ENCODE data around the gene FOCAD.
A peak's percentile ranks its signal among the peaks of the same experiment; 100 is the strongest.
"Not testable (repeated sequence)": the region's sequence is repeated elsewhere in the genome, so short reads cannot be mapped to it uniquely, and the experiment has no call there.

The FOCAD gene, protein sequence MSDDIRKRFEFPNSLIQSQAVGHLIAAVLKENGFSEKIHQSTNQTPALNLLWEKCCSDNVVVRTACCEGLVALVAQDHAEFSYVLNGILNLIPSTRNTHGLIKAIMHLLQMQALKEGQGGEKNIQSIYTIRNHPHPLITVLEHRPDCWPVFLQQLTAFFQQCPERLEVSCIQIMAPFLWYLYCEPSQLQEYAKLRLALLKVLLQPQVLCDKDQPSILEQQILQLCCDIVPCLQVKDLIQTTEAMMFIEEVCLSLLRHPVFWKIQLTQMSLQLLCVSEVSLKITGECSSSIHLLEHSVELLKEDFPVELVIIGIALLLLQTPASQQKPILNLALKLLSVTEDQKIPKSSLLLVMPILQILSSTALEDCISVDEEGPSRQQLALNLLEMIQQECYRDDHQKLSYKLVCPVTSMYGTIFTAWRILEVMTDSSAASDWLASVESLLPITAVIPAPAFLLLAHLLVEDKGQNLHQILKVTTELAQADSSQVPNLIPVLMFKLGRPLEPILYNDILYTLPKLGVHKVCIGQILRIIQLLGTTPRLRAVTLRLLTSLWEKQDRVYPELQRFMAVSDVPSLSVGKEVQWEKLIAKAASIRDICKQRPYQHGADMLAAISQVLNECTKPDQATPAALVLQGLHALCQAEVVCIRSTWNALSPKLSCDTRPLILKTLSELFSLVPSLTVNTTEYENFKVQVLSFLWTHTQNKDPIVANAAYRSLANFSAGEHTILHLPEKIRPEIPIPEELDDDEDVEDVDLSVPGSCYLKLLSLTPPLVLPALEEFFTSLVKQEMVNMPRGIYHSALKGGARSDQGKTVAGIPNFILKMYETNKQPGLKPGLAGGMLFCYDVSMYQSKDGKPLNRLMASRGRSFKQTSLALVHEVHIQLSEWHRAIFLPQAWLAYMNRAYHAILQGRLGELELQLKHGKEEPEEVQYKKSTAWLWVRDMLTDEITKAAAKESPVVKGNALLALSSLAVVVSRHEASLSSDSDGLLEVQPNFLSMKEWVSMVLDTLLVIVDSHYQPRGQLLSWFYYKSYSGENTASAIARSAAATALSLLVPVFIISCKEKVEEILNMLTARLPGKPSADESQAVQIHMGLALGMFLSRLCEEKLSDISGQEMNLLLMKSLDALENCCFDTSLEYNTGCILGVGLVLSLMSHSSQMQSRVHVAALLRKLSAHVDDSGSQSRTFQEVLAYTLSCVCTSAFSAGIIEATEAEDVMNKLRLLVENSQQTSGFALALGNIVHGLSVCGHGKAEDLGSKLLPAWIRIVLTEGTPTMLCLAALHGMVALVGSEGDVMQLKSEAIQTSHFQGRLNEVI (N-terminal part only)

DNA sequence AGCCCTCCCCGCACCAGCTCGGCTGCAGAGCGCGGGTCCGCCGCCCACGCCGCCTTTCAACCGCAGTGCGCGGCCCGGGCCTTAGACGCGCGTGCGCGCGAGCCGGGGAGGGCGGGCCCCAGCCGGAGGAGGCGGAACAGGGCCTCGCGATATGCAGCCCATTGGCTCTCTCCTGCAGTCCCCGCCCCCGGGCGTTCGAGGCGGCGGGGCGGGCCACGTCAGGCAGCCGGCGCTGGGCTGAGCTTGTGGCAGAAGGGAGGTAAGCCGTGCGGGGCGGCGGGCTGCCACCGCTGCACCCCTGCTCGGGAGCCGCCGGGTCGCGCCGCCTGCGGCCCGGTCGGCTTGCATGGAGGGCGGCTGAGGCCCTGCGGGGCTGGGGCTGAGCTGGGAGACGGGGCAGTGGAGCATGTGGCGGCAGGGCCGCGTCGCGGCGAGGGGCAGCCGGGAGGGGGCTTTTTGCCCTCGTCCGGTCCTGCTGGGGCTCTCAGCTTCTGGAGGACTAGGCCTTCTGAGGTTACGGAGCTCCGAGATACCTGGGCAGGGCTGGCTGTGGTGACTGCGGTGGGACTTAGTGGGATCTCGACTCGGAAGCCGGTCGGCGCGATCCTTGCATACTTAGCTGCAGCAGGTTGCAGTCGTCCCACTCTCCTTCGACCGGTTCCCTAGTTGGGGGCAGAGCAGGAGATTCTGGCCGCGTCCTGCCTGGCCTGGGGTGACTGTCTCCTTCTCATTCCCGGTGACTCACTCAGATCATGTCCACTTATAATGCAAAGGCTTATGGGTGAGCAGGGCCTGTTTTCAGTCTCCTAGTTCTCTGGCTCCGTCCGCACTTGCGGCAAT, at the start of gene FOCAD:
Gene FOCAD, plus strand, starts transcription at position 225 of the 840 bp plus-strand sequence. CDS start 31,095 bp downstream, outside the sequence.
- peak; percentile 99 for DNase-seq (ENCODE audit: low spot score)

DNA sequence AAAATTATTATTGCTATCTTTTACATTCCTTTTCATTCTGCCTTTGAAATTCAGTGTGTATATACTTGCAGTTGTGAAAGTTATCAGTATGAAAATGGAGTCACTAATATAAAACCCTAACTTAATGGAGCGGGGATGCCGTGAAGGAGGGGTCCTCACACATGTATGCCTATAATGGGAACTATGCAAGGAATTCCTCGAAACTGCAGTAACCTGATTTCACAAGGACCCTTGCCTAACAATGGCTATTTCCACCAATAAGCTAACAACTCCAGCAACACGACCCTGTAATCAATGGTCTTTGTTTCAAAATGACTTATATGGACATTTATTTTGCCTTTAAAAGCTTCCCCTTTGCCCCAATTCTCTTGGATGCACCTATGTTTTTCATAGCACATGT, 49.2 kb upstream of the FOCAD start:
- no peak for DNase-seq (ENCODE audit: low spot score)

DNA sequence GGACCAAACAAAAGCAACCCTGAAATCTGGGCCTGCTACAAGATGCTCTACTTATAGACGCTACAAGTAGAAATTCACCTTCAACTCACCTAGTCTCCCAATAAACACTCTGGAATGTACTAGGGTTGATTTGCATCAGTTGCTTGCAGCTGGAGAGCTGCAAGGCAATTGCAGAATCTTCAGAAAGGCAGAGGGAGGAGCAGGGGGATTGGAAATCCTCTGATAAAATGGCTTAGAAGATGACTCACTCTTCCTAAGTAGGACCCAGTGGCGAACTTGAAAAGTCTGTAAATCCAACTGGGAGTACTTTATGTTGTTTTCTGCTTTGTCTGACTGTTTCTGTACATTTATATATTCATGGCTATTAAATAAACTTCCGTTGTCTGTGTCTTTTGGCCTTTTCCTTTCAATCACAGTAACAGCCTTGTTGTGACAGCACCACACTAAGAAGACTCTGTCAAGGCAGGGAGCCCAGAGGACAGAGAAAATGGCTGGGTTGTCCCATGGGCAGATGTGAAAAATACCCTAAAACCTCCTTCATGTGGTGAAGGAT, 47.1 kb upstream of the FOCAD start:
- no peak for DNase-seq (ENCODE audit: low spot score)

DNA sequence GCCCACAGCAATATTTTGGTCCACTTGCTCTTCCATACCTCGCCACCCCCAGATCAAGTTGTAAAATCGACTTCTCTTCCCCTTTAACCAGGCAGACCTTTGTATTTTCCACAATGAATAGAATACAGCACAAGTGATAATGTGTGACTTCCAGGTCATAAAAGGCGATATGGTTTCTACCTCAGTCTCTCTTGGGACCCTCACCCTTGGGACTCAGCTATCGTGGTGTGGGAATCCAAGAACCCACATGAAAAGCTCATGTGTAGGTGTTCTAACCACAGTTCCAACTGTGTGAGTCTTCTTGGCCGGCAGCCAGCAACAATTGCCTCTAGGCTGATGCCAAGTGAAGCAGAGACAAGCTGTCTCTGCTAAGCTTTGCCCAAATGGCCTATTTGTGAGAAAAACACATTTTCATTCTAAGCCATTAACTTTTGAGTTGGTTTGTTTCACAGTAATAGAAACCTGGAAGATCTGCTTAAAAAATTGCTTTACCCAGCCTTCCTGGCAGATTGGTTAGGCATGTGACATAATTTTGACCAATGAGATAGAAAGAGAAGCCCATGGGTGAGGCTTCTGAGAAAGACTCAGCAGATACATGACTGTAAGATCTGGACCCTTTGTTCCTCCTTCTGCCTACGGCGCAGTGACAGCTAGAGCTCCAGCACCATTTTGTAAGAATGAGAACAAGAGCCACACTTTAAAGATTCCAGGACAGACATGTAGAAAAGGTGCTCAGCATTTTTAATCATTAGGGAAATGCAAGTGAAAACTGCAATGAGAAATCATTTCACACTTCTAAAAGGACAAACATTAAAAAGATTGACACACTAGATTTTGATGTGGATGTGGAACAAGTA, 43.5 kb upstream of the FOCAD start:
- no peak for DNase-seq (ENCODE audit: low spot score)

DNA sequence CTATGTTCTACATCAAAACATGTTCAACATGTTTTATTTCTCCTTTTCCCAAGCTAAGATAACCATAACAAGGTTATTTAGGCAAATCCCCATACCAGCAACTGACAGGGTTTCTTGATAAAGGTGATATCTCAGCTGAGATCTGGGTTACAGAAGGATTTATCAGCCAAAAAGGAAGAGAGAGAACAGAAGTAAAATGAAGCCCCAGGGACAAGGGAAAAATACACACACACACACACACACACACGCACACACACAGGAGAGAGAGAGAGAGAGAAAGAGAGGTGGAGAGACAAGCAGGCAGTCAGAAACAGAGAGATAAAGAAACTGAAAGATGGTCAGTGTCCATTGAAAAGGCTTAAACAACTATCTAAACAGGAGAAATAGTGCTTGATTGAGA, 42.0 kb upstream of the FOCAD start:
- DNase-seq (ENCODE audit: low spot score), result no peak

DNA sequence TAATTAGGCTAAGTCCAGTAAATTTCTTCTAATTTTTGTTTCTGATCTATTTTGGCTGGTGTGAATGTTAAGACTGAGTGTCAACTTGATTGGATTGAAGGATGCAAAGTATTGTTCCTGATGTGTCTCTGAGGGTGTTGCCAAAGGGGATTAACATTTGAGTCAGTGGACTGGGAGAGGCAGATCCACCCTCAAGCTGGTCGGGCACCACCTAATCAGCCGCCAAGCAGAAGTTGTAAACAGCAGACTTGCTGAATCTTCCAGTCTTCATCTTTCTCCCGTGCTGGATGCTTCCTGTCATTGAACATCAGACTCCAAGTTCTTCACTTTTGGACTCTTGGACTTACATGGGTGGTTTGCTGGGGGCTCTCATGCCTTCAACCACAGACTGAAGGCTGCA, 40.4 kb upstream of the FOCAD start:
- no peak for DNase-seq (ENCODE audit: low spot score)

DNA sequence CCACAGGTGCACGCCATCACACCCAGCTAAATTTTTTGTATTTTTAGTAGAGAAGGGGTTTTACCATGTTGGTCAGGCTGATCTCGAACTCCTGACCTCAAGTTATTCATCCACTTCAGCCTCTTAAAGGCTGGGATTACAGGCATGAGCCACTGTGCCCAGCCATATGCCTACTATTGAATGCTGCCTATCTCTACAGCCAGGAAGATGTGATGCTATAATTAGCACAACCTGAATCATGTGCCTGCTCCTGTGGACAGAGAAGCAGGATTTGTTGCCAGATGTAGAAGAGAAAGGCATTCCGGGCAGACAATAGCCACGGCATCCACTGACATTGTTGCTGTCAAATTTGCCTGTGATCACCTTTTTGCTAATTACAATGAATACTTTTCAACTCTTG, 37.4 kb upstream of the FOCAD start:
- no peak for DNase-seq (ENCODE audit: low spot score)

DNA sequence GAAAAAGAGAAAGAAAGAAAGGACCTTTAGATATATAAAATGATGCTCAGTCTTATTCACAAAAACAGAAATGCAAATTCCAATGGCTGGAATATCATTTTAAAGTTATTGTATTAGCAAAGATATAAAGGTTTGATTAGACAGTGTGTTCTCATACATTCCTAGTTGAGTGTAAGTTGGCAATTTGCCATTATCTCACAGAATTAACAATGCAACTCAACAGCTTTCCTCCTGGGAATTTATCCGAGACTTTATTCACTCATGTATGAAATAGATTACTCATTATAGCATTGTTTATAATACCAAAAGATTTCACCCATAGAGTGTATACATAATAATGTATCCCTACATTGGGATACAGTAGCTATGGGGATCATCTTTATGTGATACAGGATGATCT, 34.7 kb upstream of the FOCAD start:
- no peak for DNase-seq (ENCODE audit: low spot score)

DNA sequence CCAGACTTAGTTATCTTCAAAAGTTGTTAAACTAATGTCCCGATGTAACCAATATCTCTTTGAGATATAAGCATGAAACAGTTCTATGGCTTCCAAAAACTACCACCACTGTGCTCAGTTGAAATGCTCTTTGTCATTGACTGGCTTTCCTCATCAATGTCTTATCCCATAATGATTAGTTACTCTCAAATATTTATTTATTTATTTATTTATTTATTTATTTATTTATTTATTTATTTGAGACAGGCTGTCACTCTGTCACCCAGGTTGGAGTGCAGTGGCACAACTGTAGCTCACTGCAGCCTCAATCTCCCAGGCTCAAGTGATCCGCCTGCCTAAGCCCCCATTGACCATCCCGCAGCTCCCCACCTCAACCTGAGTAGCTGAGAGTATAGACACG, 33.7 kb upstream of the FOCAD start:
- DNase-seq (ENCODE audit: low spot score), result no peak

DNA sequence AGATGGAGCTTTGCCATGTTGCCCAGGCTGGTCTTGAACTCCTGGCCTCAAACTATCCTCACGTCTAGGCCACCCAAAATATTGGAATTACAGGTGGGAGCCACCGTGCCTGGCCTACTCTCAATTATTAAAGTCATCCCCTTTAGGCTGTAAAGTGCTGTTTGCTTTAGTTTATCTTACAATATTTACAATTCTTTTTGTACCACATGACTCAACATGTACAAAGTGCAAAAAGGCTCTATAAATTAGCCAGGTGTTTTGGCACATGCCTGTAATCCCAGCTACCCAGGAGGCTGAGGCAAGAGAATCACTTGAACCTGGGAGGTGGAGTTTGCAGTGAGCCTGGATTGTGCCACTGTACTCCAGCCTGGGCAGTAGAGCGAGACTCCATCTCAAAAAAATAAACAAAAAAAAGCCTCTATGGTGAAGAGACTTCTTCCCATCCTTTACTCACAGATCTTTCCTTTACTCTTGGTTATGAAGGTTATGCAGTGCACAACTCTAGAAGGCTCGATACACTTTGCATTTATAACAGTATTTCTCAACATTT, 33.2 kb upstream of the FOCAD start:
- no peak for DNase-seq (ENCODE audit: low spot score)

DNA sequence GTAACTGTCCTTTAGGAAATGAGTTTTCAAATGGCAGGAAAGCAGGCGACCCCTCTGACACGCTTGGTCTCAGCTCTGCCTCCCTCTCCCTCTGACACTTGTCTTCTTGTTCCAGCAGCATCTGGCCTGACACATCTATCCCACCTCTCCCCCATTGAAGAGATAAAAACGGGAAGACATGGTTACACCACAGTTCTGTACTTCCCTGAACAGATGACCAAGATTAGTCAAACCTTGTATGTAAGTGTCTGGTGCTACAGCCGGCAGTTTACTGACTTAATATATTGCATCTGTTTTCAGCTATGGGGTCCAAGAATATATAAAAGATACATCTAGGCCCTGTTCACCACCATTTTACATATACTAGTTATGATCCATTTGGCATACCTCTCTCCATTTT, 32.1 kb upstream of the FOCAD start:
- DNase-seq (ENCODE audit: low spot score), result no peak

DNA sequence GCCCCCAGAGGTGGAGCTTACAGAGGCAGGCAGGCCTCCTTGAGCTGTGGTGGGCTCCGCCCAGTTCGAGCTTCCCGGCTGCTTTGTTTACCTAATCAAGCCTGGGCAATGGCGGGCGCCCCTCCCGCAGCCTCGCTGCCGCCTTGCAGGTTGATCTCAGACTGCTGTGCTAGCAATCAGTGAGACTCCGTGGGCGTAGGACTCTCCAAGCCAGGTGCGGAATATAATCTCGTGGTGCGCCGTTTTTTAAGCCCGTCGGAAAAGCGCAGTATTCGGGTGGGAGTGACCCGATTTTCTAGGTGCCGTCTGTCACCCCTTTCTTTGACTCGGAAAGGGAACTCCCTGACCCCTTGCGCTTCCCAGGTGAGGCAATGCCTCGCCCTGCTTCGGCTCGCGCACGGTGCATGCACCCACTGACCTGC, 25.8 kb upstream of the FOCAD start:
- DNase-seq (ENCODE audit: low spot score), result not testable (repeated sequence)

DNA sequence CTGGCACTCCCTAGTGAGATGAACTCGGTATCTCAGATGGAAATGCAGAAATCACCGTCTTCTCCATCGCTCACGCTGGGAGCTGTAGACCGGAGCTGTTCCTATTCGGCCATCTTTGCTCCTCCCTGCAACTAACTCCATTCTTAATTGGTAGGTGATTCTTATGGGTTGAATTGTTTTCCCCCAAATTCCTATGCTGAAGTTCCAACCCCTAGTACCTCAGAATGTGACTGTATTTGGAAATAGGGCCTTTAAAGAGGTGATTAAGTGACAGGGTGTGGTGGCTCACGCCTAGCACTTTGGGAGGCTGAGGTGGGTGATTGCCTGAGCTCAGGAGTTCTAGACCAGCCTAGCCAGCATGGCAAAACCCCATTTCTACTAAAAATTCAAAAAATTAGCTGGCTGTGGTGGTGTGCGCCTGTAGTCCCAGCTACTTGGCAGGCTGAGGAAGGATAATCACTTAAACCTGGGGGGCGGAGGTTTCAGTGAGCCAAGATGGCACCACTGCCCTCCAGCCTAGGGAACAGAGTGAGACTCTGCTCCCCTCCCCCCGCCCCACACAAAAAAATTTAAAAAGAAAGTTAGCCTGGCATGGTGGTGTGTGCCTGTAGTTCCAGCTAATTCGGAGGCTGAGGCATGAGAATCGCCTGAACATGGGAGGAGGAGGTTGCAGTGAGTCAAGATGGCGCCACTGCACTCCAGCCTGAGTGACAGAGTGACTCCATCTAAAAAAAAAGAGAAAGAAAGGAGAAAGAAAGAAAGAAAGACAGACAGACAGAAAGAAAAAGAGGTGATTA, 25.2 kb upstream of the FOCAD start:
- DNase-seq (ENCODE audit: low spot score), result no peak

DNA sequence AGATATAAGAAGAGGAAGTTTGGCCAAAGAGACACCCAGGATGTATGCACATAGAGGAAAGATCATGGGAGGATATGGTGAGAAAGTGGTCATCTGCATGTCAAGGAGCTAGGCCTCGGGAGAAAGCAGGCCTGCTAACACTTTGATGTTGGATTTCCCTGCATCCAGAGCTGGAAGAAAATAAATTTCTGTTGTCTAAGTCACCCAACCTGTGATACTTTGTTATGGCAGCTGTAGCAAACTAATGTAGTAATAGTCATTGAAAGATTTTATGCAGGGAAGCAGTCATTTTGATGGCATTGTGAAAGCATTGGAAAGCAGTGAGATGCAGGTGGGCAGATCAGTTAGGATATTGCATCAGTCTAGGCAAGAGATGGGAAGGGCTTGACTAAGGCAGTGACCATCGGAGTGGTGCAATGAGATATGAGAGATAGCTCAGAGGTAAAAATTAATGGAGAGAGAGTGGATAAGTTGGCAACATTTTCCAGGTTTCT, 24.5 kb upstream of the FOCAD start:
- no peak for DNase-seq (ENCODE audit: low spot score)

DNA sequence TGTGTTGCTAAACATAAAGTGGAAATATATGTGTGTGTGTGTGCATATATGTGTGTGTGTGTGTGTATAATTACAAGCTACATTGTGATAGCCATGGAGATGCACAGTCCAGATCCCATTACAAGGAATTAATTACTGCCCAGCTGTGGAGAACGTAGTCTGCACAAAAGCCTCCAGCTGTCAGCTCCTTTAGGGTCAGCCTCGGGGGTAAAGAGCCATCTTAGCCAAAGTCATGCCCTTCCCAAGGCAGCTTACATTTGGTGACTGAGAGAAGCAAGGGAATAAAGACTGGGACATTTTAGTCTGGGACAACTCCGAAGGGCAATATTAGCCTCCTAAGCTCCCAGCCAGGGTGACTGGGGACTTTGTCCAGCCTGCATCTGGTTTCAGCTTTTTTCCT, 21.9 kb upstream of the FOCAD start:
- no peak for DNase-seq (ENCODE audit: low spot score)

DNA sequence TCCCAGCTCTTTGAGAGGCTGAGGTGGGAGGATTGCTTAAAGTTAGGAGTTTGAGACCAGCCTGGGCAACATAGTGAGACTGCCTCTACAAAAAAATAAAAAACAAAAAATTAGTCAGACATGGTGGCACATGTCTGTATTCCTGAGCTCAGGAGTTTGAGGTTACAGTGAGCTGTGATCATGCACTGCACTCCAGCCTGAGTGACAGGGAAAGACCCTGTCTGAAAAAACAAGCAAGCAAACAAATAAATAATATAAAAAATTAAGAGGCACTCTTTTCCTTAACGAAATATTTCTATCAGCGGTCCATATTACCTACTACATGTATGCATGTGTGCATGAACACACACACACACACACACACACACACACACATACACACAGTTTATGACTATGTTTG, 20.9 kb upstream of the FOCAD start:
- no peak for DNase-seq (ENCODE audit: low spot score)

DNA sequence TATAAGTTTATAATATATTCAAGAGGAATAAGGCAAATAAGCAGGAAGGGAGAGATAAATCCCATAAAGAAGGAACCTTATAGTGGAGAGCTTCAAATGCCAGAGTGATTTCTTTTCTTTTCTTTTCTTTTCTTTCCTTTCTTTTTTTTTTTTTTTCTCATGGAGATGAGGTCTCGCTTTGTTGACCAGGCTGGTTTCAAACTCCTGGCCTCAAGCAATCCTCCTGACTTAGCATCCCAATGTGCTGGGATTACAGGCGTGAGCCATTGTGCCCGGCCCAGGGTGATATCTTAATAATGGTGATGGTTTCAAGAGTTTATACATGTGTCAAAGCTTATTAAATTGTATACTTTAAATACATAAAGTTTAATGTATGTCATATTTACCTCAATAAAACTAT, 19.6 kb upstream of the FOCAD start:
- no peak for DNase-seq (ENCODE audit: low spot score)

DNA sequence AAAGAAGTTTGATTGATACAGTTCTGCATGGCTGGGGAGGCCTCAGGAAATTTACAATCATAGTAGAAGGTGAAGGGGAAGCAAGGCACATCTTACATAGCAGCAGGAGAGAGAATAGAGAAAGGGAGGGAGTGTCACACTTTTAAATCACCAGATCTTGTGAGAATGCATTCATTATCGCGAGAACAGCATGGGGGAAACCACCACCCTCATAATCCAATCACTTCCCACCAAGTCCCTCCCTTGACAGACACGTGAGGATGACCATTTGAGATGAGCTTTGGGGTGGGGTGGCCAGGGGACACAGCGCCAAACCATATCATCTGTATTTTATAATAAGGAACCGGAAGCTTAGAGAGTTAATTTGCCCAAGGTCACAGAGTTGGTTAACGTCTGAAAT, 13.7 kb upstream of the FOCAD start:
- DNase-seq (ENCODE audit: low spot score), result no peak

DNA sequence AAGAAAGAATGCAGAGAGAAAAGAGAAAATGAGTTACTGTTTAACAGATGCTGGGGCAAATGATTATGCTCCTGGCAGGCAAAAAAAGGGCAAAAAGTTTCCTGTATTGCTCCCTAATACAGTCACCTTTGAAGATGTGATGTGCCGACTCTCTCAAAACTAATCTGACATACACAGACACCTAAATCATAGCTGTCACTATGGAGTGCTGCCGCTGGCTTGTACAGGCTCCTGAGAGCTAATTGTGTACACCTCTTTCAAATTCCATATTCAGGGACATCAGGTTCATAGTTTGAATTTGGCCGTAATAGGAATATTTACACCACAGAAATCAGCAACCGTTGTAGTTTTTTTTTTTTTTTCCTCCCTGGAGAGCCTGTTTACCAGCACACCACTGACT, 12.4 kb upstream of the FOCAD start:
- no peak for DNase-seq (ENCODE audit: low spot score)

Measured in AG20443 (cell line).